ENCODE data around the gene SPOP.
"Not testable (repeated sequence)": the region's sequence is repeated elsewhere in the genome, so short reads cannot be mapped to it uniquely, and the experiment has no call there.

SPOP gene

GRCh38 chr17:49554694-49555494, 123.0 kb downstream of the SPOP start:
- DNase-seq (ENCODE audit: low read depth in 2 of 3, low spot score in 1 of 3): no peak

GRCh38 chr17:49553676-49554335, 124.1 kb downstream of the SPOP start:
- DNase-seq (ENCODE audit: low read depth in 2 of 3, low spot score in 1 of 3): no peak

GRCh38 chr17:49552070-49552751, 125.7 kb downstream of the SPOP start:
- no peak for DNase-seq (ENCODE audit: low read depth in 2 of 3, low spot score in 1 of 3)

GRCh38 chr17:49551221-49552069, 126.5 kb downstream of the SPOP start:
- no peak for DNase-seq (ENCODE audit: low read depth in 2 of 3, low spot score in 1 of 3)

- DNase-seq (ENCODE audit: low read depth in 2 of 3, low spot score in 1 of 3): not testable (repeated sequence)
These were observed 127.1 kb downstream of the SPOP start for GRCh38 chr17:49550764-49551163.

GRCh38 chr17:49549691-49550678, 127.9 kb downstream of the SPOP start:
- no peak for DNase-seq (ENCODE audit: low read depth in 2 of 3, low spot score in 1 of 3)

GRCh38 chr17:49549311-49549605, 128.6 kb downstream of the SPOP start:
- DNase-seq (ENCODE audit: low read depth in 2 of 3, low spot score in 1 of 3): no peak

Measured in stimulated activated CD4-positive, alpha-beta T cell treated with anti-CD3 and anti-CD28 coated beads, Interleukin-12 subunit alpha, Interleukin-12 subunit beta, amount 100 ng/mL, for 48 hours (primary cell).